SIG-M5 treated with dmso at 0.1 percent for 504 hours (cell line): ENCODE measurements around the gene PRPF18.

ENCODE experiments used
- DNase-seq: peaks from one replicate; lab custom pipeline; 2025; ENCODE audit not compliant: unreplicated experiment; lab: John Stamatoyannopoulos, UW

PRPF18 gene

DNA sequence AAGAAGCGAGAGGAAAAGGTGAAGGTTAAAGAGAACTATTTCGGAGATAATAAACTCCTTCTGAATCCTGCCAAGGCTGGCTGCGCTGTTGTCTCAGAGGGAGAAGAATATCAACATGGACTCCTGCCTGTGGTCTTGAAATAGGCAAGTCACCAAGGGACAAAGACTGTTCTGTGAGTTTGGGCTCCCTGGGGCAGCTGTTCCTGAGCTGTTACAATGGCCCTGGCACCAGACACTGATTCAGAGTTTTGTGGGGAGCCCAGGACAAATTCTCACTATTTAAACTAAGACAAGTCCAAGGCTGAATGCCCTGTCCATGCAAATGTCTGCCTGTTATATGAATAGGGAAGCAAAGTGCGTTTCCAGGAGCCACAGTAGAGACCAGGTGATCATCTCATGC is 81.4 kb downstream of the PRPF18 start:
- DNase-seq: no peak

DNA sequence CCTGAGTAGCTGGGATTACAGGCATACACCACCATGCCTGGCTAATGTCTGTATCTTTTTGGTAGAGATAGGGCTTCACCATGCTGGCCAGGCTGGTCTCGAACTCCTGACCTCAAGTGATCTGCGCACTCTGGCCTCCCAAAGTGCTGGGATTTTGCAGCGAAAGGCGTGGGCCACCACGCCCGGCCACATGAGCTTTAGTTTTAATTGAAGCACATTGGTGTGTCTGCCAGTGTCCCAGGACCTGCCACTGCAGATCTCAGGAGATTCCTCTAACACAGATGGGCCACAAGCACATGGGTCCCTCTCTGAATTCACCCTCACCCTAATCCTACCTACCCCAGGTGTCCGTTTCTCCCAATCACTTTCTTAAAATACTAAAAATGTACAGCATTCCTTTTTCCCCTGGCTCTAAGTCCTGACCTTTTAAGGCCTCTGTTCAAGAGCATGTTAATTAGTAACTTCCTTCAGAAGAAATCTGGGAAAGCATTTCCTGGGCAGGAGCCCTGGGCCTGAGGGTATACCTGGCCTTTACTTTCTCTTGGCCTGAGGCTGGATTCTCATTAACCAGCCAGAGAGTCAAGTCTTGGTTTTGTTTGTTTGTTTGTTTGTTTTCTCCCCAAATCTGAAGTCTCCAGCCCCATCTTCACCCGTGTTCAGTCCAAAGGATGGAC is 82.6 kb downstream of the PRPF18 start:
- no peak for DNase-seq

DNA sequence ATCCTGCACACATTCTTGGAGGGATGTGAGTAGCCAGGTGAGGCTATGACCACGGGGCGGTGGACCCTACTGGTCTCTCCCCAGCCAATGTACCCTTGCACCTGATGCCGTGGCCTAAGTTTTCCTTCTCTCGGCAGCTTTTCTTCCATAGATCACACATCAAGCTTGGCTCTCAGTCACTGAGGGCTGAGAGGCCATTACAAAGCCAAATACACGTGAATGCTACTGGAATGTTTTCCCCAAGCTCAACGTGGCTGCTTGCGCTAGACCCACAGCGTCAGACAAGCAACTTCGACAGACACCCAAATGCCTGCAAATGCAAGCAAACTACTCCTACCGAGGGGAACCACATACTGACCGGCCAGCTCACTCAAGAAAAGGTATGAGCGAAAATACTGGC is 83.1 kb downstream of the PRPF18 start:
- DNase-seq: no peak

- no peak for DNase-seq
These were observed 83.5 kb downstream of the PRPF18 start for GRCh38 chr10:13670311-13670710.

GRCh38 chr10:13671904-13672303 is 85.1 kb downstream of the PRPF18 start:
- DNase-seq: no peak

DNA sequence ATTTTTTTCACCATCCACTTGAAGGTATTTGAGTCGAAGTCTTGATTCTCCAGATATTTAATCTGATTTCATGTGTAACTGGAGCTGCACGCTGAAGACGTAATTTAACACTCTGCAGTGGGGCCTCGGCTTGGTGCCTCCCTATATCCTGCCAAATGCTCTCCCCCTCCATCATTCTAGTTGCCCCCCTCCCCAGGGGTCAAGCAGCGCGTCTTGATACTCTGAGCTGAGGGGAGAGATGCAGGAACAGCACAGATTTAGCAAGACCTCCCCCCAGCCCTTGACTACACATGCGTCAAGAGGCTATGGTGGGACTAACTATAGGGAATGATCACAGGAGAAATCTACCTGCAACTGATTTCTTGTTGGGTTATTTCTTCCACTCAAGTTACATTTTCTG is 85.8 kb downstream of the PRPF18 start:
- no peak for DNase-seq

GRCh38 chr10:13673156-13673555 is 86.4 kb downstream of the PRPF18 start:
- no peak for DNase-seq

DNA sequence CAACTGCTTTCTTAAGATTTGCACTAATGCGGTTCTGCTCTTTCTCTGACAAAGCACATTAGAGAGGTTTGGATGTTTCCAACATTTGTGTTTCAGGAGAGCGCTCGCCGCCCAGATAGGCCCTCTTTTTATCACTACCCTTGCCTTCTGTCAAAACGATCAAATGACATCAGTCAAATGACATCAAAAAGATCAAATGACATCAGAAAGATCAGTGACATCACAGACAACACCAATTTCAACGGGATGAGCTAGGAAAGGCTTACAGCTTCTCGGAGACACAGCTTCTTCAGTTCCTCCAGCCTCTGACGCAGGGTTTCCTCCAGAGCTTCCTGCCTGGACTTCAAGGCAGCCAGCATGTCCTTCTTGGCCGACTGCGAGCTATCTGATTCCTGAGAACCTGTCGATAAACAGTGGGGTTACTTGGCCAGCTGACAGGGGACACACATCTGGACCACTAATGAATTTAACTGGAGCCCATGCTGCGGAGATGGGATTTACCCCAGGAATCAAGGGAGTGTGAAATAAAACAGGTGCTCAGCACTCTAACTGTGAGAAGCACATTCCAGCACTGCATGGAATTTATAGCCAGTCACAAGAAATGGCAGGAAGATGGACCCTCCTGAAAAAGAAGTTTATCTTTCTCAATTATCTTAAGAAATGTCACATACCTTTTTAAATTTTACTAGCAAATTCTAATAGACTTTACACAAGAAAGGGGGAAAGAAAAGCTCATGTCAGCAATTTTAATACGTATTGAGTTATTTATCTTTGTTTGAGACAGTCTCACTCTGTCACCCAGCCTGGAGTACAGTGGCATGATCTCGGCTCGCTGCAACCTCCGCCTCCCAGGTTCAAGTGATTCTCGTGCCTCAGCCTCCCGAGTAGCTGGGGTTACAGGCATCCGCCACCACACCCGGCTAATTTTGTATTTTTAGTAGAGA is 88.2 kb downstream of the PRPF18 start:
- no peak for DNase-seq

- no peak for DNase-seq
These were observed 91.5 kb downstream of the PRPF18 start for GRCh38 chr10:13678101-13678843.
